ENCODE data around the gene SMG6. TPM values are rescaled to one million over a fixed set of nuclear protein-coding genes. Genes with fewer than 3 reads are reported as not detected.

SMG6 gene
- total and polyA plus RNA-seq, 4 donors: 16.2 to 67.3 (median 31.4) TPM

DNA sequence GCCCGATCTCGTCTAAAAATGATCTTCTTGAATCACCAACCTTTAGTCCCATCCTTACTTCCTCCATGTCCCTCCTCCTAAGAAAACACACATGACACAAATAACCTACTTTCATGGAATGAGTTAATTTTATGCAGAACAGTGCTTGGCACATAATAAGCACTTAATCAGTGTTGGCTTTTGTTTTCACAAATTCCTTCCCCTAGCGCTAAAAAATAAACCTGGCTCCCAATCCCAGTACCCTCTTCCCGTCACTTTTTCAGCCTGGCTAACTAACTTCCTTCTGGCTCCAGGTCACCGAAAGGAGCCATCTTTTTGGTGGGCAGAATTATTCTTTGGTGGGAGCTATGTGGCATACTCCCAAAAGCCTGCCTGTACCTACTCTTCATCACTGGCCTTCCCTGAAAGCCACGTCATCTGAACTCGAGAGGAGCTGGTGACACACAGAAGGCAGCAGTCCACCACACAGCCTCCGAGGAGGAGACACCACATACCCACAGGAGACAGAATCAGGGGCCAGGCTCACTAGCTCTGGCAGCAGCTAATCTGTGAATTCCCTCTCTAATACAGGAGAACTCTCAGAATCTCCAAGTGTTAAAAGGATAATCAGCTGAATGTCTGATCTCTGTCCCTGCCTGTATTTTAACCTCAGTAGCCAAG lies 114.5 kb downstream of the SMG6 start:
- intact Hi-C loops (cut with DNase I): no loop called here
- Histone ChIP-seq H3K4me3 (ENCODE audit: low read length in 2 of 2) (no peak overlapping the region), H3K9me3 (ENCODE audit: control insufficient read depth, low read length) (no peaks in the 10 kb centered on the region), H3K27ac (ENCODE audit: low read depth in 1 of 2, low read length in 2 of 2) (no peak overlapping the region), H3K27me3 (ENCODE audit: control insufficient read depth in 1 of 2, insufficient read depth in 2 of 2, low read length in 1 of 2) (no peaks in the 10 kb centered on the region), H3K4me1 (ENCODE audit: control insufficient read depth in 1 of 2, insufficient read depth in 2 of 2, low read length in 2 of 2) (peaks cover 6 to 7% of the 10 kb centered on the region in 2 donors), H3K36me3 (ENCODE audit: control insufficient read depth in 1 of 2, insufficient read depth in 2 of 2, low read length in 1 of 2) (peaks cover 0 to 5% of the 10 kb centered on the region in 2 donors)
- ATAC-seq (ENCODE audit: low FRiP score) (no peak), DNase-seq (no peak)
- 16 to 25% methylated on average over 8 of the region's 8 CpGs for WGBS, 2 donors

DNA sequence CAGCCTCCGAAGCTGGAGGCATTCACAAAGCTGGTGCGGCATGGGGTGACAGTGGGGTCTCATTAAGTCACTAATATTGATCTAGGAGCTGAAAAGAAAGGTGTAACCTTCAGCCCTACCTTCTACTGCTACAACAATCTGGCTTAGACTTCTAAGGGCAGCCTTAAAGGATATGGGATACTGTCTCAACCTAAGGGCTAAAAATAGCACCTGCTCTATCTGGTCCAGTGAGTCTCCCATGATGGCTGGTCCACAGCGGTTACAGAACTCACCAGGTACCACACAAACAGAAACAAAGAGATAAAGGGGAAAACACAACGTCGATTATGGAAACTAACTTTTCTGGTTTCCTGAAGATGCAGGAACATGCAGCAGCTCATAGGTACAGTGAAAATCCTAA lies 115.8 kb downstream of the SMG6 start:
- intact Hi-C loops (cut with DNase I): no loop called here
- no peak for ATAC-seq (ENCODE audit: low FRiP score)
- no peak overlapping the region for H3K4me3 ChIP-seq (ENCODE audit: low read length in 2 of 2)
- H3K4me1 ChIP-seq (ENCODE audit: control insufficient read depth in 1 of 2, insufficient read depth in 2 of 2, low read length in 2 of 2): peaks cover 6 to 7% of the 10 kb centered on the region in 2 donors
- 90% methylated on average over 5 of the region's 5 CpGs for WGBS, 2 donors
- no peaks in the 10 kb centered on the region for H3K27me3 ChIP-seq (ENCODE audit: control insufficient read depth in 1 of 2, insufficient read depth in 2 of 2, low read length in 1 of 2)
- no peak overlapping the region for H3K27ac ChIP-seq (ENCODE audit: low read depth in 1 of 2, low read length in 2 of 2)
- no peaks in the 10 kb centered on the region for H3K9me3 ChIP-seq (ENCODE audit: control insufficient read depth, low read length)
- DNase-seq: no peak
- peaks cover 0 to 5% of the 10 kb centered on the region in 2 donors for H3K36me3 ChIP-seq (ENCODE audit: control insufficient read depth in 1 of 2, insufficient read depth in 2 of 2, low read length in 1 of 2)

DNA sequence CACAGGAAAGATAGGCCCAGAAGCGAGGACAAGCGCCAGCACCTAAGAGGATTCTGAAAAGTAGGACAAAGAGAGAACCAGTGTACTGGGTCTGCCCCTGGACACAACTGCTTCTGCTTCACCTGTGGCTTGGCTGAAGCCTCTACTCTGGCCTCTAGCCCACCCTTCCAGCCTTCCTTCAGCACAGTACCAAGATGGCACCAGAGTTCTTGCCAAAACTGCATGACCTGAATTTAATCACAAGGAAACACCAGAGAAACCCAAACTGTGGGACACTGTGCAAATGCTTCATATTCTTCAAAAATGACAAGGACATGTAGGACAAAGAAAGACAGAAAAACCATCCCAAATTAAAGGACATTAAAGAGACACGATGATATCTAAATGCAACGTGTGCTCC lies 116.6 kb downstream of the SMG6 start:
- H3K4me3 ChIP-seq (ENCODE audit: low read length in 2 of 2): no peak overlapping the region
- H3K9me3 ChIP-seq (ENCODE audit: control insufficient read depth, low read length): no peaks in the 10 kb centered on the region
- WGBS, 2 donors: 92% methylated on average over 4 of the region's 4 CpGs
- ATAC-seq (ENCODE audit: low FRiP score) (no peak), DNase-seq (no peak)
- H3K27me3 ChIP-seq (ENCODE audit: control insufficient read depth in 1 of 2, insufficient read depth in 2 of 2, low read length in 1 of 2): no peaks in the 10 kb centered on the region
- peaks cover 0 to 5% of the 10 kb centered on the region in 2 donors for H3K36me3 ChIP-seq (ENCODE audit: control insufficient read depth in 1 of 2, insufficient read depth in 2 of 2, low read length in 1 of 2)
- intact Hi-C loops (cut with DNase I): no loop called here
- peaks cover 4 to 11% of the 10 kb centered on the region in 2 donors for H3K4me1 ChIP-seq (ENCODE audit: control insufficient read depth in 1 of 2, insufficient read depth in 2 of 2, low read length in 2 of 2)
- no peak overlapping the region for H3K27ac ChIP-seq (ENCODE audit: low read depth in 1 of 2, low read length in 2 of 2)

DNA sequence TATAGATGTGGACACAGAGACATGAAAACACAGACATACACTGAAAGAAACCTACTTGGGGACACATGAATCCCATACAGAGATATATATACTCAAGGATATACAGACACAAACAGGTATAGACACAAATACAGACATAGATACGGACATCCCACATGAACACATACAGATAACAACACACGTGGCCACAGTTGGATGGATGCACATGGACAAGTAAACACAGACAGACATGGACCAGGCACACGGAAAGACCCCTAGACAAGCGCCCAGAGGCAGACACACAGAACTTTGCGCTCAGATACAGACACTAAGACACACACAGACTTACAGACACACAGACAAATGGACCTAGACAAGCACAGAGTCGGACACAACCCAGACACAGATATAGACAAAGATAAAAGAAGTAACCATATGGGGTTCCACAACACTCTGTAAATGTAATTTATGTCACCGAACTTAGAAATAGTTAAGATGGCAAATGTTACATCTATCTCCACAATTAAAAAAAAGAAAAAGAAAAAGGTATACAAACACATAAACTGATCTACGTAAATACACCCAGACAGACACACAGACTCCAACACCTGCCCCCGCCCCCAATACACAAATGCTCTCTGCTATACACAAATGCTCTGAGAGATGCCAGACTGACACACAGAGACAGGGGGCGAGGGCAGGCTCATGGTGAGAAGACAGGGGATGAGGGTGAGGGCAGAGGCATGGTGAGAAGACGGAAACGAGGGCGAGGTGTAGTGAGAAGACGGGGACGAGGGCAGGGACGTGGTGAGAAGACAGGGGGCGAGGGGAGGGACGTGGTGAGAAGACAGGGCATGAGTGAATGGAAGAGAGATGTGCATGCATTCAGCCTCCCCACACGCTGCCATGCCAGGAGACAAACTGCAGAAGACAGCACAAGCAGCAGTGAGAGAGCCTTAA lies 118.3 kb downstream of the SMG6 start:
- no peak for ATAC-seq (ENCODE audit: low FRiP score)
- no peak overlapping the region for H3K4me3 ChIP-seq (ENCODE audit: low read length in 2 of 2)
- WGBS, 2 donors: 87 to 90% methylated on average over 19 of the region's 19 CpGs
- H3K27me3 ChIP-seq (ENCODE audit: control insufficient read depth in 1 of 2, insufficient read depth in 2 of 2, low read length in 1 of 2): no peaks in the 10 kb centered on the region
- intact Hi-C loops (cut with DNase I): no loop called here
- H3K36me3 ChIP-seq (ENCODE audit: control insufficient read depth in 1 of 2, insufficient read depth in 2 of 2, low read length in 1 of 2): peaks cover 0 to 5% of the 10 kb centered on the region in 2 donors
- H3K4me1 ChIP-seq (ENCODE audit: control insufficient read depth in 1 of 2, insufficient read depth in 2 of 2, low read length in 2 of 2): peaks cover 4 to 18% of the 10 kb centered on the region in 2 donors
- no peak for DNase-seq
- no peaks in the 10 kb centered on the region for H3K9me3 ChIP-seq (ENCODE audit: control insufficient read depth, low read length)
- H3K27ac ChIP-seq (ENCODE audit: low read depth in 1 of 2, low read length in 2 of 2): no peak overlapping the region

DNA sequence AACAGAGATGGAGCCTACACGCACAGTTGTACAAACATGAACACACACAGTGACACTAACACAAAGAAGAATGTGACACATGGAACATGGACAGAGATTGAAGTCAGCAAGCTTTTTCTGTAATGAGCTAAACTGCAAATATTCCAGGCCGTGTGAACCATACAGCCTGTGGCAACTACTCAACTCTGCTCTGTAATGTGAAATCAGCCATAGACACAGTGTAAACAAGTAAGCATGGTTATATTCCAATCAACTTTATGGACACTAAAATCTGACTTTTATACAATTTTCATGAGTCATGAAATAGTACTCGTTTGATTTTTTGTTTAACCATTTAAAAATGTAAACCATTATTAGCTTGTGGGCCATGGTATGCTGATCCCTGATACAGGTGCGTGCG lies 120.2 kb downstream of the SMG6 start:
- intact Hi-C loops (cut with DNase I): no loop called here
- H3K27ac ChIP-seq (ENCODE audit: low read depth in 1 of 2, low read length in 2 of 2): no peak overlapping the region
- H3K36me3 ChIP-seq (ENCODE audit: control insufficient read depth in 1 of 2, insufficient read depth in 2 of 2, low read length in 1 of 2): peaks cover 0 to 5% of the 10 kb centered on the region in 2 donors
- ATAC-seq (ENCODE audit: low FRiP score): no peak
- H3K4me3 ChIP-seq (ENCODE audit: low read length in 2 of 2): no peak overlapping the region
- WGBS, 2 donors: 53 to 59% methylated on average over 5 of the region's 5 CpGs
- no peak for DNase-seq
- no peaks in the 10 kb centered on the region for H3K27me3 ChIP-seq (ENCODE audit: control insufficient read depth in 1 of 2, insufficient read depth in 2 of 2, low read length in 1 of 2)
- H3K9me3 ChIP-seq (ENCODE audit: control insufficient read depth, low read length): no peaks in the 10 kb centered on the region
- H3K4me1 ChIP-seq (ENCODE audit: control insufficient read depth in 1 of 2, insufficient read depth in 2 of 2, low read length in 2 of 2): peaks cover 3 to 11% of the 10 kb centered on the region in 2 donors

DNA sequence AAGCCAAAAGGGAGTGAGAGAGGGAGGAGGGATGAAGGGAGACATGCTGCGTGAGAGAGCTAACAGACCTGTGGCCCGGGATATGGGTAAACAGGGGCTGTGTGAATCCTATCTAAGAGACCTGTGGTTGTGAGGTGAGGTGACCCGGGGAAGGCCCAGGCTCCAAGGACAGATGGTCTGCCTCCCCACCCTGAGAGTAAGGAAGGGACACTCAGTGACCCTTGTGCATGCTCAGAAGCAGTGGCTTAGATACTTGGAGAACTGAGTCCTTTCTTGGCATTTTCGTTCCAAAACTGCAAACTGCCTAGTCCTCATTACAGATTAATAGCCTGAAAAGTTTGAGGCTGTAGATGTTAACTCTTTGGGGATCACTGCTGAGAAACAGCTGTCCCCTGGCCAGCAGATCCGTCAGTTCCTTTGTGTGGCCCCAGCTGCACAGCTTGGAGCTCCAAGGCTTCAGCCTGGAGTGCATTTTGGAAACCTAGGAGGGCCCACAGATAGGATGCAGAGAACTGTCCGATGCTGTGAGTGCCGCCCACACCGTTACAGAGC lies 121.6 kb downstream of the SMG6 start:
- no peaks in the 10 kb centered on the region for H3K27me3 ChIP-seq (ENCODE audit: control insufficient read depth in 1 of 2, insufficient read depth in 2 of 2, low read length in 1 of 2)
- DNase-seq (no peak), ATAC-seq (ENCODE audit: low FRiP score) (no peak)
- intact Hi-C loops (cut with DNase I): loop anchor here in 1 of 2 donors (2.0 kb wide), 1 partner anchor 33 kb away; no protein-coding TSS in a partner anchor
- peaks cover 3 to 13% of the 10 kb centered on the region in 2 donors for H3K4me1 ChIP-seq (ENCODE audit: control insufficient read depth in 1 of 2, insufficient read depth in 2 of 2, low read length in 2 of 2)
- H3K36me3 ChIP-seq (ENCODE audit: control insufficient read depth in 1 of 2, insufficient read depth in 2 of 2, low read length in 1 of 2): peaks cover 0 to 5% of the 10 kb centered on the region in 2 donors
- WGBS, 2 donors: 16 to 17% methylated on average over 8 of the region's 8 CpGs
- H3K9me3 ChIP-seq (ENCODE audit: control insufficient read depth, low read length): no peaks in the 10 kb centered on the region
- H3K4me3 ChIP-seq (ENCODE audit: low read length in 2 of 2): no peak overlapping the region
- H3K27ac ChIP-seq (ENCODE audit: low read depth in 1 of 2, low read length in 2 of 2): peak overlapping the region; percentile 74 to 78

DNA sequence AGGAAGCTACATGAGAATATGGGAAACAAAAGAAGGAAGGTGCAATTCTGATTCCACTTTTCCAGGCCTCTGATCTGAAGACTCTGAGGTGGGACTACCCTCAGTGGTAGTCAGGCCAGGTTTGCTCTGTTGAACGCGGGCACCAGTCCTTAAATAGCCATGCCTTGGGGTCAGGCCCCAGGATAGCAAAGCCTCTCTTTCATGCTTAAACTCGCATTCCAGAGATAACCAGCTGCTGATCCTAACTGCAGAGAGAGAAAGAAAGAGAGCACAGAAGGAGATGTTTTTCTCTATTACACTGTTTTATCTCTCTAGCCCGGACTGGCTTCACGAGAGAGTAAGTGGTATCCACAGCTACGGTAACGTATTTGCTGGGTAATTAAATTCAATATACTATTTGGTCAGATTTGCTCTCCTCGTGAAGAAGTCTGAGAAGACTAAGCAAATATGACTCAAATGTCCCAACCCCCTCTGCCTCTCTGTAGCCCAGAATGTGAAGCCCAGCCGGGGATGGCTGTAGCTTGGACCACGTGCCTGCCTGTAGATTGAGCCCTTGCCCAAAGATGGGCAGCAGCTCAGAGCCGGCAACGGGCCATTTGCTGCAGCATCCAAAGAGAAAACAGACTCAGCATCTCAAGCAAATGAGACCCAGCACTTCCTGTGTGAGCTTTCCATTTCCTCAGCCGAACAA lies 122.2 kb downstream of the SMG6 start:
- peaks cover 0 to 2% of the 10 kb centered on the region in 2 donors for H3K36me3 ChIP-seq (ENCODE audit: control insufficient read depth in 1 of 2, insufficient read depth in 2 of 2, low read length in 1 of 2)
- peak; percentile 94 for DNase-seq
- no peaks in the 10 kb centered on the region for H3K27me3 ChIP-seq (ENCODE audit: control insufficient read depth in 1 of 2, insufficient read depth in 2 of 2, low read length in 1 of 2)
- peak; percentile 77 for ATAC-seq (ENCODE audit: low FRiP score)
- peaks cover 3 to 13% of the 10 kb centered on the region in 2 donors for H3K4me1 ChIP-seq (ENCODE audit: control insufficient read depth in 1 of 2, insufficient read depth in 2 of 2, low read length in 2 of 2)
- intact Hi-C loops (cut with DNase I): loop anchor here in 1 of 2 donors (2.0 kb wide), 1 partner anchor 33 kb away; no protein-coding TSS in a partner anchor
- no peak overlapping the region for H3K4me3 ChIP-seq (ENCODE audit: low read length in 2 of 2)
- H3K9me3 ChIP-seq (ENCODE audit: control insufficient read depth, low read length): no peaks in the 10 kb centered on the region
- 6 to 7% methylated on average over 13 of the region's 13 CpGs for WGBS, 2 donors
- H3K27ac ChIP-seq (ENCODE audit: low read depth in 1 of 2, low read length in 2 of 2): peak overlapping the region; percentile 6 to 78

DNA sequence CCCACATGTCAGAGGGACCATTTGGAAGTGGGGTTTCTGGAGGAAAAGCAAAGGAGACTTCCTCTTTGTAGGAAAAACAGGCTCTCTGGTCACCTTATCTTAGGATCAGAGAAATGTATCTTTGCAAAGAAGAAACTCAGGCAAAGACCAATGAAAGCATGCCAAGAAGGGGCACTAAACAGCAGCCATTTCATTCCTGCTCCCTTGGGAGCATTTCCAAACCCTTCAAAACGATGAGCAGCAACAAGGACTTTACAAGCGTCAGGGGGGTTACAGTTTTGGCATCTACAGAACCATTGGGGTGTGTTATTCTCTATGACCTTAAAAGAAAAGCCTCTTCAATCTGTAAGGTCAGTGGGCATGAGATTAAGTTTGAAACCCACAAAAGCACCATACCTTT lies 122.8 kb downstream of the SMG6 start:
- H3K4me1 ChIP-seq (ENCODE audit: control insufficient read depth in 1 of 2, insufficient read depth in 2 of 2, low read length in 2 of 2): peaks cover 7 to 13% of the 10 kb centered on the region in 2 donors
- intact Hi-C loops (cut with DNase I): loop anchor here in 1 of 2 donors (2.0 kb wide), 1 partner anchor 34 kb away; no protein-coding TSS in a partner anchor
- DNase-seq (no peak), ATAC-seq (ENCODE audit: low FRiP score) (no peak)
- peaks cover 0 to 2% of the 10 kb centered on the region in 2 donors for H3K36me3 ChIP-seq (ENCODE audit: control insufficient read depth in 1 of 2, insufficient read depth in 2 of 2, low read length in 1 of 2)
- H3K9me3 ChIP-seq (ENCODE audit: control insufficient read depth, low read length): no peaks in the 10 kb centered on the region
- 11 to 20% methylated on average over 2 of the region's 2 CpGs for WGBS, 2 donors
- H3K27me3 ChIP-seq (ENCODE audit: control insufficient read depth in 1 of 2, insufficient read depth in 2 of 2, low read length in 1 of 2): no peaks in the 10 kb centered on the region
- peak overlapping the region; percentile 6 to 77 for H3K27ac ChIP-seq (ENCODE audit: low read depth in 1 of 2, low read length in 2 of 2)
- no peak overlapping the region for H3K4me3 ChIP-seq (ENCODE audit: low read length in 2 of 2)

All from aorta (tissue), 5 donors.